Left ventricle myocardium inferior (tissue), 1 donor: ENCODE data around the gene TBX1. TPM values are rescaled to one million over a fixed set of nuclear protein-coding genes. Genes with fewer than 3 reads are reported as not detected.
A peak's percentile ranks its signal among the peaks of the same experiment; 100 is the strongest.

Source experiments
- DNase-seq: peaks from one replicate; pipeline ENCODE4 v3.0.0-alpha.2; 2020
- H3K27ac ChIP-seq: fragments of 200-600 bp; replicated peaks from 2 replicates; pipeline ENCODE4 v1.8.0; 2021
- H3K27me3 ChIP-seq: fragments of 200-600 bp; 2 replicates; pipeline ENCODE4 v1.8.0; 2021; ENCODE audit warnings: low read depth
- H3K36me3 ChIP-seq: fragments of 200-600 bp; 2 replicates; pipeline ENCODE4 v1.8.0; 2021
- H3K4me1 ChIP-seq: fragments of 200-600 bp; 2 replicates; pipeline ENCODE4 v1.8.0; 2021
- H3K4me3 ChIP-seq: fragments of 200-600 bp; 2 replicates; pipeline ENCODE4 v1.8.0; 2021; ENCODE audit warnings: mild to moderate bottlenecking, moderate library complexity
- H3K9me3 ChIP-seq: fragments of 200-600 bp; replicated peaks from 2 replicates; pipeline ENCODE4 v1.8.0; 2021
- CTCF ChIP-seq: fragments of 200-600 bp; IDR thresholded peaks from 2 replicates; pipeline ENCODE4 v1.8.0; 2021; ENCODE audit warnings: antibody characterized with exemption, mild to moderate bottlenecking, borderline replicate concordance
- intact Hi-C: fragments of 100-400 bp; cut with micrococcal nuclease; formaldehyde crosslinking; loops from one replicate; pipeline ENCODE4 v1.11.0; 2022
- total RNA-seq: library from RNA; stranded (reverse); fragmentation: NEBNext Ultra II Directional; extraction: Animal tissue kit (Norgen Biotek cat#: 25700); gene quantifications from one replicate; pipeline ENCODE4 v1.2.1, GENCODE V29; 2021
- donor health status: DM: no; HTN: yes; CAD: no; lungs with severe emphysema.

TBX1 gene
- total RNA-seq, 1 donor from 2014 or later, result 8.0 TPM

- no peaks in the 10 kb centered on the region for H3K9me3 ChIP-seq
- H3K4me1 ChIP-seq, result peaks cover 6% of the 10 kb centered on the region
- peak; percentile 12 for DNase-seq
- H3K36me3 ChIP-seq, result no peaks in the 10 kb centered on the region
- no peak overlapping the region for H3K4me3 ChIP-seq
- no peaks in the 10 kb centered on the region for H3K27me3 ChIP-seq
- no peak overlapping the region for H3K27ac ChIP-seq
- intact Hi-C loops, result no loop called here
- TF ChIP-seq CTCF, result no peak
Measured at GRCh38 chr22:19806213-19807160, 45.9 kb downstream of the TBX1 start.

DNA sequence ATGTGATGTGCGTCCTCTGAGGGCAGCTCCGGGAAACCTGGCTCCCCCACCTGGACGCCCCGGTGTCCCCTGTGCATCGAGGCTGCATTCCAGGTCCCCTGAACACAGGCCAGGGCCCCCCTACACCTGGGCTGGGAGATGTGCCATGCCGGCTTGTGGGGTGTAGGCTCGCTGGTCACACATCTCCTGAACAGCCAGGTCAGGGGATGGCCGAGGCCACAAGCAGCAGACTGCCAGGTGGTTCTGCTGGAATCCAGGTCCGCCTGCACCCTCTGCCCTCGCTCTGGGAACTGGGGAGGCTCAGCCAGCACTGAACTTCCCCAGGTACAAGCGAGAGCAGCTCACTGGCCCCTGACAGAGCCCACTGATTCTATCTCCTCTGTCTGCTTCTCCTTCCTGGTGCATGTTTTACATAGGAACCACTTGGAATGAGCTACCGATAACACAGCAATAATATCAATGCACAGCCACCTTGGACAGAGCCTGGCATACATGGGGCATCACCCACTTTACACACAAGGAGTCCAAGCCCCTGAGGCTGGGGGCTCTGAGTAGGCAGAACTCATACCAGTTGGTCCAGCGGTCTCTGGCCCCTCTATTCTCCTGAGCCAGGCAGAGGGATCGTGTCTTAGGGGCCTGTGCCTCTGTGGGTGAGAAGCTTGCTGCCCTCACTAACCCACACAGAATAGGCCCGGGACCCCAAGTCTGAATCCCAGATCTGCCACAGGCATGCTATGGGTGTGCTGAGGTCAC is 46.8 kb downstream of the TBX1 start:
- H3K27ac ChIP-seq, result no peak overlapping the region
- intact Hi-C loops, result no loop called here
- no peaks in the 10 kb centered on the region for H3K36me3 ChIP-seq
- TF ChIP-seq CTCF, result no peak
- DNase-seq, result peak; percentile 9
- peaks cover 6% of the 10 kb centered on the region for H3K4me1 ChIP-seq
- H3K27me3 ChIP-seq, result no peaks in the 10 kb centered on the region
- no peaks in the 10 kb centered on the region for H3K9me3 ChIP-seq
- no peak overlapping the region for H3K4me3 ChIP-seq

DNA sequence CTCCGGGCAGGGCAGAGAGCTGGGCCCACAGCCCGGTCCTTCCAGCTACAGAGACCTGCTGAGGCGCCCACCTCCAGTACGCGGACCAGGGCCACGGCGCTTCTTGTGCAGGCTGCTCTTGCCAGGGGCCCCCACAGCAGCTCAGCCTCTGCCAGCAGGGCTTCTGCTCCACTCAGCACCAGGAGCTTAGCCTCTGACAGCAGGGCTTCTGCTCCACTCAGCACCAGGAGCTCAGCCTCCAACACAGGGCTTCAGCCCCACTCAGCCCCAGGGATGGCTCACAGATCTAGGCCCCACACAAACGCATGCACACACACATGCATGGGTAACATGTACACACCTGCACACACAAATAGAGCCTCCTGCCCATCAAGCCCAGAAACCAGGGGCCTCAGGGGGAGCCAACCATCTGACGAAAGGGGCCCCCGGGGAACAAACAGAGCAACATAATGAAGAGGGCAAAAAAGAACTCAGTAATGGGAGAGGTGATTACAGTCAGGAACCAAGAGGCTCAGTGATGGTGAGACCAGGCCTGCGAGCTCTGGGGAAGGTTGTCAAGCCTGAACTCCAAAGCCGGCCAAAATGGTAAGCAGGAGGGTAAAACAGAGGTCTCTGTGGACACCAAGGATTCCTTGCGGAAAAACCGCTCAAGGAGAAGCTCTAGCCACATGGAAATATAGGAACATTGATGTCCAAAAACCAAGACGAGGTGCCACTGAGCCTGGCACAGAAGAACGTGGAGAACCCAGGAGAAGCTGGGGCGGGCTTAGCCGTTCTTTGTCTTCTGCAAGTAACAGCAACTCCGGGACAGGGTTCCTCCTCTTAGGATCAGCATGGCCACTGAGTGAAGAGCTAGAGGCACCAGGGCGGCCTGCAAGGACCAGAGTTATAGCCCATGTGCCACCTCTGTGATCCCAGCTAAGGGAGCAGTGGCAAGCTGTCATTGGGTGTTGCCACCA is 47.6 kb downstream of the TBX1 start:
- Histone ChIP-seq H3K27me3 (no peaks in the 10 kb centered on the region), H3K4me1 (peaks cover 6% of the 10 kb centered on the region), H3K27ac (no peak overlapping the region), H3K4me3 (no peak overlapping the region), H3K9me3 (no peaks in the 10 kb centered on the region), H3K36me3 (no peaks in the 10 kb centered on the region)
- intact Hi-C loops, result no loop called here
- DNase-seq, result no peak
- no peak for TF ChIP-seq CTCF

DNA sequence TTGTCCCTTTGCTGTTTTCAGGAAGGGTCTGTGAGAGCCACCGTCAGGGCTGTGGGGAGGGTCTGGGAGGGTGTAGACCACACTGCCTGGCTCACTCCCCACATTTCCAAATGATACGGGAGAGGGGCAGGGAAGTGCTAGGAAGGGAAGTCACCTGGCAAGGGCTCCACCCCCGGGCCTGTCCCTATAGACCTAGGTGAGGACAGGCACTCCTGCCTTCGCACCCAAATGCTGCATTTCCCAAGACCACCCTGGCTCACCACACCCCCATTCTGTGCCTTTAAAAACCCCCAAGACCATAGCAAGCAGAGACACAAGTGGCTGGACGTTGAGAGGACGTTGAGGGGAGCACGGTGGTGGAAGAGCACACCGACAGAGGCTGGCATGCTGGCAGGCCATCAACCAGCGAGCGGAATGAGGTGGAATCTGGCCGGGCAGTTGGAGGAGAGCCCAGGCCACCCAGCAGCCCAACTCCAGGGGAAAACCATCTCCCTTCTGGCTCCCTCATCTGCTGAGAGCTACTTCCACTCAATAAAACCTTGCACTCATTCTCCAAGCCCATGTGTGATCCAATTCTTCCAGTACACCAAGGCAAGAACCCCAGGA is 48.4 kb downstream of the TBX1 start:
- no peaks in the 10 kb centered on the region for H3K27me3 ChIP-seq
- no peaks in the 10 kb centered on the region for H3K36me3 ChIP-seq
- no peak for TF ChIP-seq CTCF
- peaks cover 6% of the 10 kb centered on the region for H3K4me1 ChIP-seq
- H3K4me3 ChIP-seq, result no peak overlapping the region
- no peak overlapping the region for H3K27ac ChIP-seq
- H3K9me3 ChIP-seq, result no peaks in the 10 kb centered on the region
- DNase-seq, result peak; percentile 44
- intact Hi-C loops, result no loop called here

- no peaks in the 10 kb centered on the region for H3K9me3 ChIP-seq
- no peak for DNase-seq
- no peak overlapping the region for H3K4me3 ChIP-seq
- no peaks in the 10 kb centered on the region for H3K27me3 ChIP-seq
- H3K27ac ChIP-seq, result no peak overlapping the region
- no peak for TF ChIP-seq CTCF
- intact Hi-C loops, result no loop called here
- H3K36me3 ChIP-seq, result no peaks in the 10 kb centered on the region
- H3K4me1 ChIP-seq, result peaks cover 6% of the 10 kb centered on the region
Measured at GRCh38 chr22:19809741-19810140, 49.2 kb downstream of the TBX1 start.
